T-helper 1 cell (primary cell): Measurements from ENCODE around the gene CNTNAP1.
A peak's percentile ranks its signal among the peaks of the same experiment; 100 is the strongest.

Experiments used
- DNase-seq, 5 donors: peaks; one replicate each; pipeline ENCODE4 v3.0.0-alpha.2; 2012 to 2020

The CNTNAP1 gene

GRCh38 chr17:42685831-42686230, 3.5 kb downstream of the CNTNAP1 start:
- no peak for DNase-seq

- no peak for DNase-seq
These were observed 4.3 kb downstream of the CNTNAP1 start for GRCh38 chr17:42686520-42687128.

GRCh38 chr17:42687707-42688320, 5.5 kb downstream of the CNTNAP1 start:
- DNase-seq, result no peak

GRCh38 chr17:42690596-42690995, 8.3 kb downstream of the CNTNAP1 start:
- DNase-seq, result no peak

- no peak for DNase-seq
These were observed 8.8 kb downstream of the CNTNAP1 start for GRCh38 chr17:42691021-42691545.

- DNase-seq, result no peak
These were observed 10.2 kb downstream of the CNTNAP1 start for GRCh38 chr17:42692489-42692888.

- DNase-seq, result no peak
These were observed 12.2 kb downstream of the CNTNAP1 start for GRCh38 chr17:42694524-42694923.

GRCh38 chr17:42695500-42695899, 13.2 kb downstream of the CNTNAP1 start:
- no peak for DNase-seq

GRCh38 chr17:42697108-42697811, 14.9 kb downstream of the CNTNAP1 start:
- DNase-seq, result no peak

- no peak for DNase-seq
These were observed 16.5 kb downstream of the CNTNAP1 start for GRCh38 chr17:42698736-42699414.

- no peak for DNase-seq
These were observed 17.0 kb downstream of the CNTNAP1 start for GRCh38 chr17:42699415-42699740.

- DNase-seq, result no peak
These were observed 18.4 kb downstream of the CNTNAP1 start for GRCh38 chr17:42700586-42701289.

- DNase-seq, result no peak
These were observed 20.1 kb downstream of the CNTNAP1 start for GRCh38 chr17:42702446-42702845.

GRCh38 chr17:42704490-42704836, 22.1 kb downstream of the CNTNAP1 start:
- no peak for DNase-seq

- peak in 1 of 5 donors; percentile 89 for DNase-seq
These were observed 22.6 kb downstream of the CNTNAP1 start for GRCh38 chr17:42704837-42705494.

- peak in 4 of 5 donors; percentile 19 to 87 (median 45) for DNase-seq
These were observed 24.4 kb downstream of the CNTNAP1 start for GRCh38 chr17:42706732-42707131.

- DNase-seq, result peak in 1 of 5 donors; percentile 23
These were observed 26.3 kb downstream of the CNTNAP1 start for GRCh38 chr17:42708588-42708987.

- no peak for DNase-seq
These were observed 27.2 kb downstream of the CNTNAP1 start for GRCh38 chr17:42709561-42709960.

- DNase-seq, result peak in 2 of 5 donors; percentile 33 to 51
These were observed 38.8 kb downstream of the CNTNAP1 start for GRCh38 chr17:42720996-42721583.

- DNase-seq, result no peak
These were observed 41.3 kb downstream of the CNTNAP1 start for GRCh38 chr17:42723636-42724035.

GRCh38 chr17:42725143-42725542, 42.8 kb downstream of the CNTNAP1 start:
- DNase-seq, result no peak

GRCh38 chr17:42740699-42741098, 58.4 kb downstream of the CNTNAP1 start:
- DNase-seq, result no peak
